AG09319 (cell line): Measurements from ENCODE around the gene CDKAL1.
A peak's percentile ranks its signal among the peaks of the same experiment; 100 is the strongest.
"Not testable (repeated sequence)": the region's sequence is repeated elsewhere in the genome, so short reads cannot be mapped to it uniquely, and the experiment has no call there.

Source experiments
- DNase-seq: peaks from one replicate; pipeline ENCODE4 v3.0.0-alpha.2; 2010; ENCODE audit warnings: low read depth; ENCODE audit errors: extremely low read depth
- CTCF ChIP-seq: IDR thresholded peaks from 2 replicates; pipeline ENCODE4 v1.5.1; 2011; ENCODE audit warnings: low read depth, mild to moderate bottlenecking, inconsistent platforms, low read length, moderate library complexity

The CDKAL1 gene

GRCh38 chr6:20498041-20498385 lies 36.2 kb upstream of the CDKAL1 start:
- no peak for TF ChIP-seq CTCF
- DNase-seq = no peak

- DNase-seq = no peak
- TF ChIP-seq CTCF = no peak
Measured at GRCh38 chr6:20509212-20509611, 25.0 kb upstream of the CDKAL1 start.

- no peak for TF ChIP-seq CTCF
- DNase-seq = no peak
Measured at GRCh38 chr6:20511852-20512251, 22.4 kb upstream of the CDKAL1 start.

GRCh38 chr6:20525208-20525607 lies 9.0 kb upstream of the CDKAL1 start:
- not testable (repeated sequence) for DNase-seq

GRCh38 chr6:20529086-20529448 lies 5.2 kb upstream of the CDKAL1 start:
- peak; percentile 38 for TF ChIP-seq CTCF
- DNase-seq = not testable (repeated sequence)

DNA sequence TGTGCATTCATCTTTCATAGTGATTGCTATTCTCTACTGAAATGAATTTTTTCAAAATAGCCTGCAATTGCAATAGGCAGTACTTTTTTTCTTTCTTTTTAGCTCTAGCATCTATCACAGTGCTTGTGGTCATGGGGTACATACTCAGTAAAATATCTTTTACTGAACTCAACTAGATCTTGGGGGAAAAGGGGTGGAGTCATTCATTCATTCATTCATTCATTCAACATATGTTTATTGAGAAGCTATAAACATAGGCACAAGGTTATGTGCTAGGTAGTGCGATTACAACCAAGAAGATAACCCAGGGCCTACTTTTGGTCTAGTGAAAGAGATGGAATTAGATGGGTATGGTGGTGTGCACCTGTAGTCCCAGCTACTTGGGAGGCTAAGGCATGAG lies 1.4 kb upstream of the CDKAL1 start:
- no peak for DNase-seq
- TF ChIP-seq CTCF = no peak

- no peak for TF ChIP-seq CTCF
- no peak for DNase-seq
Measured at GRCh38 chr6:20533746-20534294, 437 bp upstream of the CDKAL1 start.

GRCh38 chr6:20538131-20538662 lies 3.9 kb downstream of the CDKAL1 start:
- no peak for TF ChIP-seq CTCF
- no peak for DNase-seq
